ENCODE data around the gene SIDT2.
"Not testable (repeated sequence)": the region's sequence is repeated elsewhere in the genome, so short reads cannot be mapped to it uniquely, and the experiment has no call there.

Gene SIDT2

DNA sequence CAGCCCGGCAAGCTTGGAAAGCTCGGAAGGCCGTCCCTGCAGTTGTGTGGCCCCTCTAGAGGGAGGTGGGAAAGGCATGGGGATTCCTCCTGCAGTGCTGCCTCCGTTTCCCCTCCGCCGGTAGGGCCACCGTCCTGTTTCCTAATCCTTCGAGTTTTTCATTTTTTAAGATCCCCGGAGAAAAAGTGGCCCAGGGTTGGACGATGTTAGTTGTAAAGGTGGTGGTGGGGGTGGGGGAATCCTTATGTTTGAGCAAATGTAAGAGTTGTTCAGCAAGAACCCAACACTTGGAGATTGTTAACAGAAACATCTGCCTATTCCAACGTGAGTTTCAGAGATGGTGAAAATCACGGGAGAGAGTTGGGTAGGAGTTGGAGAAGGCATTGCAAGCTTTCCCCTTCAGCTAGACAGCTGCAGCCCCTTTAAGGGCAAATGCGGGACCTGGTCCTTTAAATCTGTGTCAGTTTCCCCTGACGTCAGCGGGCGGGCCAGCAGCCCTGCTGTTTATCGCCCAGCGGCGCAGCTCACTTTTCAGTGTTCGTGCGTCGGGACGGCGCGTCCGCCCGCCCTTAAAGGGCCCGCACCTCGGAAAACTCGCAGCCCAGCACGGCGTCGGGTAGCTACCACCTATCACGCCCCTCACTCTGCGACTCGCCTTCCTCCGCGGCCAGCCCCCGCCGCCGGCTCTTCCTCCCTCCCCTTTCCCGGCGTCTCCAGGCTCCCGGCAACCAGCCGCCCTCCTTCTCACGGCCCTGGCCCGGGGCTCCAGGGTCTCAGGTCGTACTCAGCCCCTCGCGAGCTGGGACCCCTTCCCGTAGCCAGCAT, at the start of gene SIDT2:
TSS of gene SIDT2 (plus strand) at position 534 of the 825 bp plus-strand sequence. CDS start 521 bp downstream, outside the sequence.
- DNase-seq = peak; percentile 85

DNA sequence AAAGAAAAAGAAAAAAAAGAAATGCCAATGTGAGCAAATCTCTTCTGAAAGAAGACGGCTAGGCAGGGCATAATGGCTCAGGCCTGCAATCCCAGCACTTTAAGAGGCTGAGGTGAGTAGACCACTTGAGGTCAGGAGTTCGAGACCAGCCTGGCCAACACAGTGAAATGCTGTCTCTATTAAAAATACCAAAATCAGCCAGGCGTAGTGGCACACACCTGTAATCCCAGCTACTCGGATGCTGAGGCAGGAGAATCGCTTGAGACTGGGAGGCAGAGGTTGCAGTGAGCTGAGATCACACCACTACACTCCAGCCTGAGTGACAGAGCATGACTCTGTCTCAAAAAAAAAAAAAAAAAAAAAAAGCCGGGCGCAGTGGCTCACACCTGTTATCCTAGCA, 48.1 kb upstream of the SIDT2 start:
- DNase-seq = not testable (repeated sequence)

DNA sequence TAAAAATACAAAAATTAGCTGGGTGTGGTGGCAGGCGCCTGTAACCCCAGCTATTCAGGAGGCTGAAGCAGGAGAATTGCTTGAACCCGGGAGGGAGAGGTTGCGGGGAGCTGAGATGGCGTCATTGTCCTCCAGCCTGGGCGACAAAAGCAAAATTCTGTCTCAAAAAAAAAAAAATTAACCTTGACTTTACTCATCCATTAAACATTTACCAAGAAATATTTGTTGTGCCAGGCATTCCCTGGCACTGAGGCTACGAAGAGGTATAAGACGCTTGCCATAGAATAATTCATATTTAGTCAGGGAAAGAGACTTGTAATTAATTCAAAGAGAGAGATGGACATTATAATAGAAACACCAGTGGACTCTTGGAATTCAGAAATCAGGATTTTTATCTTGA, 47.7 kb upstream of the SIDT2 start:
- no peak for DNase-seq

DNA sequence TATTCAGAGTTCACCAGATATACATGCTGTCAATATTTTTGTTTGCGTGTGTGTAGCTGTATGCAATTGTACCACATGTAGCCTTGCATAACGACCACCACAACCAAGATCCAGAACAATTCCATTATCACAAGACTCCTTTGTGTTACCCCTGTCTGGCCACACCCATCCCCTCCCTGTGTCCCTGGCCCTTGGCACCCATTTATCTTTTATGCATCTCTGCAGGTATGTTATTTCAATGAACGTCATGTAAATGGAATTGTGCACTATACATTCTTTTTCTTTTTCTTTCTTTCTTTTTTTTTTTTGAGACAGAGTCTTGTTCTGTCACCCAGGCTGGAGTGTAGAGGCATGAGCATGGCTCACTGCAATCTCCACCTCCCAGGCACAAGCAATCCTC, 44.1 kb upstream of the SIDT2 start:
- DNase-seq = no peak

DNA sequence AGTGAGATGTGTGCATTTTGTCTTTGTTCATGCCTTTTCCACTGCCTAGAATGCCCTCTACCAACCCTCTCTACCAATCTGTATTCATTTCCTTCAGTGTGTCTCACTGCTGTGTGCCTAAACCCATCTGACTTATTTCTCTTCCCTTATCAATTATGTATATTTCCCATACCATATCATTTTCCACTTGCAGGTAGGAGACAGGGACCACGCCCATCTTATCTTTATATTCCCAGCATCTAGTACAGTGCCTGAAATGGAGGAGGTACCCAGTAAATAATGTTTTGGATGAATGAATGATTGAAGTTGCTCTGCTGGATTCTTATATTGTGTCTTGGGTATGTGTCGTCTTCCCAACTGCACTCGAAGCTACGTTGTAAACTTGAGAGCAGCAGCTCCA, 43.6 kb upstream of the SIDT2 start:
- DNase-seq = not testable (repeated sequence)

DNA sequence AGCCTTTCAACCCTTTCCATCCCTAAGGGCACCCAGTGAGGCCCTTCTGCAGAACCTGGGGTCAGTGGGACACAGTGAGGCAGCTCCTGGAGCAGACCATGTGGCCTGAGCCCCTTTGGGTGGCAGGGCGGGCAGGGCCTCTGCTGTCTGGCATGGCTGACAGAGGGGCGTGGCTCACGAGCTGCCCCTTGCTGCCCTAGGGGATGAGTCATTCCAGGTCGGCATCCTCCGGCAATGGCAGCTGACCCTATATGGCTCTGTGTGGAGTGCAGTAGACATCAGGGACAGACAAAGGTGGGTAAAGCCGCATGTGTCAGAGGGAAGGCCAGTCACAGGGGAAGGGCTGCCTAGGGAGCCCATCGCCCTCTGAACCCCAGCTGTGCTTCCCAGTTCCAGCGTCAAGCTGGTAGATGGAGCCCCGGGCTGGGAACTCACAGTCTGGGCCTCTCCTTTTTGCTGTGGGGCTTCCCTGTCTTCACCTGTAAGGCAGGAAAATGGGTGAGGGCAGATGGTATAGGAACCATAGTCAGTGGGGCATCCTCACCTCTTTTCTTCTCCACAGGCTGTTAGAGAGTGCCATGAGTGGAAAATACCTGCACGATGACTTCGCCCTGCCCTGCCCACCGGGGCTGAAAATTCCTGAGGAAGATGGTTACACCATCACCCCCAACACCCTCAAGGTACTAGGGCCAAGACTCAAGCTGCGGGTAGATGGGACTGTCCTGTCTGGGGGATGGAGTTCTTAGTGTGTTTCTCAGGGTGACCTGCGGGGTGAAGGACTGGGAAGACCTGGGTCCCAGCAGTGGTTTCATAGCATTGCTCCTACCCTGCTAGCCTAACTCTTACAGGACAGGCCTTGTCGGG, 41.1 kb upstream of the SIDT2 start:
- DNase-seq = not testable (repeated sequence)

DNA sequence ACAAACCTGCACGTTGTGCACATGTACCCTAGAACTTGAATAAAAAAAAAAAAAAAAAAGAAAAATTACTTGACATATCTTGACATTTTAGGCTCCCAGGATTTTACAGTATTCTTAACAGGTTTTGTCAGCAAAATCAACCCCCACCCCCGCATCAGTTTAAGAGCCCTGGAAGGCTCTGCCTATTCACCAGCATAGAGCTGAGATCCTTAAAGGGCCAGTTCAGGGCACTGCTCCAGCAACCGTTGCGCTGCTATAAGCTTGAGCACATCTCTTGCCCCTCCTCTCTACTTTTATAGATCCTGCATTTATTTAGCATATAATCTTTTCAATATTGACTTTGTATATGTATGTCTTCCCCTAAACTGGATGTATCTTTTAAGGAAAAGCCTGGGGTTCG, 35.2 kb upstream of the SIDT2 start:
- DNase-seq = no peak

DNA sequence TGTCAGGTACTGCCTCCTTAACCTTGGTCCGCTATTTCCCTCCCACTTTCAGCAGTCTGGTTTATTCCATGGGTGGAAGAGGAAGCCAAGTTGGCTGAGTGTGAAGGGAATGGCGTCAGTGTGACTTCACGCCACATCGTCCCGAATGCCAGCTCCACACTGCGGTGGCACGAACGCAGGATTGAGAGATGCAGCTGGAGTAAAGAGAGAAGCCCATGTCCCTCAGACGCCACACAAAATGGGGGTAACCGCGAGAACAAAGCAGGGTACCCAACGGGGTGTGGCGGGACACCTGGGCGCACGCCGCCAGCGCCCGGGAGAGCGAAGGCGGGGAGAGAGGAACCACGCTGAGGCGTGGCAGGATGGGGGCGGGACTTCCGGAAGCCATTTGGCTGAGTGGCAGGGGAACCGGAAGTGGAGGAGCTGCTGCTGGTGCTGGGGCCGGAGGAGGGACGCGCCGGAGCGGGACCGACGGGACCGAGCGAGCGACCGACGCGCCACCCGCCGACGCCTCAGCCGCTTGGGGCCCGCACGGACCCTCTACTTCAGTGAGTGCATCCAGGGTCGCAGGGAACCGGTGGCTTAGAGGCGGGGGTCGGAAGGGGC, 34.6 kb upstream of the SIDT2 start, which contains the start of gene PAFAH1B2:
TSS of gene PAFAH1B2 (plus strand) at position 417 of the 606 bp plus-strand sequence. CDS start 8,161 bp downstream, outside the sequence.
- DNase-seq = peak; percentile 81

DNA sequence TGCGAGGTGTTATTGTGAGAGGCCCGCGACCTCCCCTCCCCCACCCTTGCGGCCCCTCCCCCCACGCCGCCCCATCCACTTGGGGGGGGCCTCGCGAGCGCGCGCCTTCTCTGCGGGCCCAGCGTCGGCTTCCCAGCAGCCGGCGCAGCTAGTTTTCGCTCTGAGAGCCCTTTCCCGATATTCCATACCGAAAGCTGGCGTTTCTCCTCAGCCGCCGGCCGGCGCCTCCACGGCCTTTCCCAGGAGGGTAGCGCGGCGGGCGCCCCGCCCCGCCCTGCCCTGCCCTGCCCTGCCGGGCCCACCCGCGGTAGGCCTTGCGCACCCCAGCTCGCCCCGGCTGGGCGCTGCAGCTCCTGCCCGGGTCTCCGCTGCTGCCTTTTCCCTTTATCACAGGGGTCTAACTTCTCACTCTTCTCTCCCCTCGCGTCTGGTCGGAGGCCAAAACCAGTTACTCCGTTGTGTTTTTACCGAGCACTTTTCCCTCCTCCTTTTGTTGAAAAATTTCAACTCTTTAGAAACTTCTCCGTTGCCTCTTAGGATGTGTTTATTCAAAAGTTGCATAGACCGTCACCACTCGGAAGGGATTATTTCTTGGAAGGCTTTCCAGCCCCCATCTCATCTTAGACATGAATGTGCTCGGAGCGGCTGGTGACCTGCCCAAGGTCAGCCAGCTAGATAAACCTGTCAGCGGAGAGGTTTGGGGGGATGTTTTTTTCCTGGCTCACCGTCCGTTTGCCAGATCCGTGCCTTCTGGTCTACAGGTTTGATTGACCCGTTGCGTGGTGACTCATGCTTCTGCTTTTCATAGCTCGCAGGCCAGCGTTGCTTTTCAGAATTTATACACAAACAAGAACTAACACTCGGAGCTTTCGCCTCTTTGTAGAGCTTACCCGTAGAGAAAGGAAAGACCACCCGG, 33.8 kb upstream of the SIDT2 start:
- no peak for DNase-seq

DNA sequence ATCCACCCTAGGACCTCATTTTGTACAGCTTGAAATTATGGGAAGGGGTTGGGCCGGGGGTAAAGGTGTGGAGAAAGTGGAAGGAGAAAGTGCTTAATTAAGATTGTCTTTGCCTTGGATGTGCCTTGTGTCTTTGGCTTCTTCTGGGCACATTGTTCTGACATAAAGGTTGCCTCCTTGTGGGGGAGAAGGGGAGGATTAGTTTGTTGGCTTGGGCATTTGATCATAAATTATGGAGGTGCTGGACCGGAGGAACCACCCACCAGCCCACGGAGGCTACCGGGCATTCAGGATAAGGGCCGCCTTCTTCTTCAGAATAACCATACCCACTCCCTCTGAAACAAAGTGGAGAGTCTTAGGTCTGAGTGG, 33.2 kb upstream of the SIDT2 start:
- DNase-seq = no peak

DNA sequence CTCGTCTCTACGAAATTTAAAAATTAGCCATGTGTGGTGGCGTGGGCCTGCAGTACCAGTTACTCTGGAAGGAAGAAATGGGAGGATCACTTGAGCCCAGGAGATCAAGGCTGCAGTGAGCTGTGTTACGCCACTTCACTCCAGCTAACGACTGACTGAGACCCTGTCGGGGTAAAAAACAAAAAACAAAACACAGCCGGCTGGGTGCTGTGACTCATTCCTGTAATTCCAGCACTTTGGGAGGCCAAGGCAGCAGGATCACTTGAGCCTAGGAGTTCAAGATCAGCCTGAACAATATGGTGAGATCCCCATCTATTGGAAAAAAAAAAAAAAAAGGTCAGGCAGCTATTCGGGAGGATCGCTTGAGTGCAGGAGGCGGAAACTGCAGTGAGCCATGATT, 32.0 kb upstream of the SIDT2 start:
- no peak for DNase-seq

DNA sequence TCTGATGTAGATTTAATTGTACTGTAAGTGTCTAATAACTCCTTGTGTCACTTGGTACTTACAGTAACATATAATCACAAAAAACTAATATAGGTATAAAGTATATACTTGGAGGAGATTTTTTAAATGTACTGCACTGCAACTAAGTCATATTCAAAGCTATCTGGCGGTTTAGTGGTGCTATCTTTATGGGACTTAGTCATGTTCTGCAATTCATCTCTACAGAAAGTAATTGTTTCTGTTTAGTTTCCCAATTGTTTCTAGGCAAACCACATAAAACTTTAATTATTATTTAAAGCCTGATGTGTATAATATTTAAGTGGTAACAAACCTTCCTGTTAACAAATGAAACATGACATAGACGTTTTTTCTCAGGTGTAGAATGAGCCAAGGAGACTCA, 26.5 kb upstream of the SIDT2 start:
- no peak for DNase-seq

DNA sequence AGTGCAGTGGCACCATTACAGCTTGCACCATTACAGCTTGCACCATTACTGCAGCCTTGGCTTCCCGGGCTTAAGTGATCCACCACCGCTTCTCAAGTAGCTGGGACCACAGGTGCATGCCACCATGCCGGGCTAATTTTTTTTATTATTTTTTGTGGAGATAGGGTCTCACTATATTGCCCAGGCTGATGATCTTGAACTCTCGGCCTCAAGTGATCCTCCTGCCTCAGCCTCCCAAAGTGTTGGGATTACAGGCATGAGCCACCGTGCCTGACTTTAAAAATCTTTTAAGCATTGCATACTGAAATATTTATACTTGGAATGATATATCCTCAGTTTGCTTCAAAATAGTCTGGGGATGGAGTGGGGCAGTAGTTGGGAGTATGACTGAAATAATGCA, 24.1 kb upstream of the SIDT2 start:
- DNase-seq = no peak

DNA sequence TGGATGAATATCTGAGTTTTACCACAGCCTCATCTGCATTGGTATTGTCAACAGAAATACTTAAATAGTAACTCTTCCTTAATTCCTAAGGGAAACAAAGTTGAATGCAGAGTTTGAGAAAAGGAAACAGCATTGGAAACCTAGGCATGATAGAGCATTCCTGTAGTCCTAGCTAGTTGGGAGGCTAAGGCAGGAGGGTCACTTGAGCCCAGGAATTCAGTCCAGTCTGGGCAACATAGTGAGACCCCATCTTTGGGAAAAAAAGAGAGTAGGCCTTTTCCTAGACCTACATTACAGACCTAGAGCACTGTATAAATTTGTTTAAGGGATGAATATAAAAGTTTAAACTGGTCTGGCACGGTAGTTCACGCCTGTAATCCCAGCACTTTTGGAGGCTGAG, 21.0 kb upstream of the SIDT2 start:
- DNase-seq = no peak

DNA sequence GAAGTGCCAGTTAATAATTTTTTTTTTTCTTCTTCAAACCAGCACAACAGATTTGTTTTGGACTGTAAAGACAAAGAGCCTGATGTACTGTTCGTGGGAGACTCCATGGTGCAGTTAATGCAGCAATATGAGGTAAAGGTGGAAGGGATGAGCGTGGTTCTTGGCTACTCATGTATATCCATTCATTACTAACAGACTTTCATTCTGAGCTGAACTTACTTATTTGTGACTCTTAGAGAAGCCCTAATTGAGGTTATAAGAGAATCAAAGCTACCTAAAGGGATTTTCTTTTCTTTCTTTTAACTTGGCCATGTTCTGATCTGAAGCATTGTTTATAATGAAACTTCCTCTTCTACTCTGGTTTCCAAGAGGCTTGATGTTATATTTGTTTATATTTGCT, 18.7 kb upstream of the SIDT2 start:
- no peak for DNase-seq

DNA sequence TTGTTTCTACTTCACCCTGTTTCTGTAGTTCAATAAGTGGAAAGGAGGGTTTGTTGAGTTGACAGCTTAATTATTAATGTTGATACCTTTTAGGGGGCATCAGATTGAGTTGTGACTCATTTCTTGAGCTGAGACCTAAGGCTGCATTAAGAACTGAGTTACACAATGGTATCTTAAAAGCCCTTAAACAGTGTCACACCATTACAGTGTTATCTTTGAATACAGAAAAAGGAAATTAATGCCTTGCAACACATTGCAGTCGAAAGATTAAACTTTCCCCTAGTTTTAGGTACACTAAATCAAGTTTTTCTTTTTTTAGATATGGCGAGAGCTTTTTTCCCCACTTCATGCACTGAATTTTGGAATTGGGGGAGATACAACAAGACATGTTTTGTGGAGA, 17.7 kb upstream of the SIDT2 start:
- no peak for DNase-seq

DNA sequence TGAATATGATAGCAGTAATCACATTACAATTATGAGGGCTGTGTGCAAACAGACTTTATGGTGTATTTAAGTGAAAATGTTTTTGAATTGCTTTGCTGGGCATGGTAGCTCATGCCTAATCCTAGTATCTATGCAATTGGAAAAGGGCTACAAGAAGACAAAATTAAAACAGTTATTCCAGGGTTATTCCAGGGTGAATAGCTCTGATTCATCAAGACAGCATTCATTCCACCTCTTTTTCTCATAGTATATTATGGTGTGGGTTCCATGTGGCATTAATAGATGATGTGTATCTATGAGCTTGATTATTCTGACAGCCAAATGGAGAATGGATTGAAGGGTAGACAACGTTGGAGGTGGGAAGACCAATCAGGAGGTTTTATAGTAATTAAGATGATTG, 12.1 kb upstream of the SIDT2 start:
- DNase-seq = no peak

DNA sequence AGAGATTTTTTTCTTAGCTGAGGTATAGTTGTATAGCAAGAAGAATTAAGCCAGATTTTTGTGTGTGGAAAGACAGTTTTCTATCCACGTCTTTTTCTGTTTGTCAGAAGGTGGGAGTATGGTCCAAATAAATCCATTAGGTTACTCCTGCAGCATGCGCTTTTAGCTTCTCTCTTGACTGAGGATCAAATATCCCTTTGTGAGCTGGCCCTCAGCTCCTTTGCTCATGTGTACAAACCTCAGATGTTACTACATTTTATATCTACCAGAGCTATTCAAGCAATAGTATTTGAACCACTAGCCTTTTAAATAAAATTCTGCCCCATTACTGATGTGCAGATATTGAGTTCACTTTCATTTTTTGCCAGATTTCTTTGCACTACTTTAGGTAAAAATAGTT, 8.8 kb upstream of the SIDT2 start:
- DNase-seq = no peak

DNA sequence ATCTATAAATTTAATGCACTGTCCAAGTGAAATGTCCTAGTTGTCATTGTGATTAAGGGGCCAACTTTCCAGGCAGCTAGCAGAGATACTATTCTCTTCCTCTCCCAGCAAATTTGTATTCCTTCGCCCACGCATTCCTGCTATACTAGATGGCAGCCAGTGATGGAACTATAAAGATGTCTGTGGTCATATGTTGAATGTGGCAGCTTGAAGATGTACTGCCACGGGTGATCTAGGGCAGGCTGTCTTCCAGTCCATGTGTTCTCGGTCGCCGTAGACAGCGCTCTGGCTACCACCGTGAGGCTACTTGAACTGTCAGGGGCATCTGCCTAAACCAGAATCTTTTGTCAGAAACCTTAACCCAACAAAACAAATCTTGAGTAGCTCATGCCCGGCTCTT, 8.3 kb upstream of the SIDT2 start:
- DNase-seq = no peak

DNA sequence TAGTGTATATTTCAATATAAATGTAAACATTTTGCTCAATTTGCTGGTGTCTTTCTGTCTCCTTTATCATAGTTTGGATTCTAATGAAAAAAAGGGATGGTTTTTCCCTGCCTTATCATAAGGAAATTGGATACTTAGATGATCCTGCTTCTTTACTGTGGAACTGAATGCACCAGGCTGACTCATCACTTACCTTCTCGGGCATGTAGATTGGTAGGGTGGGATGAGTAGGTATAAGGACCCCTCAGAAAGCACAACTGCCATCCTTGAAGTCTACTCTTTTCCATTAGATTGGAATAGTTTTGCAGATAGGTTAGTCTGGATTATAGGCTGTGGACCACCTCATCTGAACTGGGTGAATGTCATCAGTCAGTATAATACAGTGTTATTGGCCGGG, 7.5 kb upstream of the SIDT2 start:
- no peak for DNase-seq

DNA sequence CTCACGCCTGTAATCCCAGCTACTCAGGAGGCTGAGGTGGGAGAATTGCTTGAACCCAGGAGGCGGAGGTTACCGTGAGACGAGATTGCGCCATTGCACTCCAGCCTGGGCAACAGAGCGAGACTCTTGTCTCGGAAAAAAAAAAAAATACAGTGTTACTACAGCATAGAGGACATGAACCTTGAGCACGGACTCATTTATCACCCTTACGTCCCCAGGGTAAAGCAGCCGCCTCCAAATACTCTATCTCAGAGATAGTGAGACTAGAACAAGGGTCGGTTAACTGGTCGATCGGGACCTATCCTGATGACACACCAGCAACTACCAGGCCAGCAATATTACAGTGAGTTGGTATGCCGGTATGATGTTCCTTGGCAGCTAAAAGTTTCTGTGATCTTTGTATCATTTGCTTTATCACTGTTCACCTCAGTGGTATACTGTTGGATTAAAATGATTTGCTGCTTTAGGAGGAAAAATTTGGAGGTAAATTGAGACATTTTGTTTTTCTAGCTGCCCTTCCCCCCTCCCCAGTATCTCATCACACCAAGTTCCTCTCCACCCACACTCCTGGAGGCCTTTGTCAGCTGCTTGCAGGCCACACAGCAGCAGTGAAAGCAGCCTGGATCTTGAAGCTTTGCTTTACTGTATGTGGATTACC, 7.0 kb upstream of the SIDT2 start:
- no peak for DNase-seq

Measured in NCI-H1048 (cell line).